Measurements from ENCODE around the gene MYL12B.

The MYL12B gene

GRCh38 chr18:3247240-3248061, 14.5 kb upstream of the MYL12B start, which contains the start of gene MYL12A:
TSS of gene MYL12A (plus strand) at chr18:3247801. CDS start at chr18:3253248, 5,447 bp downstream.
- TF ChIP-seq TAF1 (IDR thresholded peaks at IDR 0.05; ENCODE audit: borderline replicate concordance, insufficient read depth, low read length) = peak; percentile 96
- TF ChIP-seq SIN3A (IDR thresholded peaks at IDR 0.05; ENCODE audit: borderline replicate concordance, insufficient read depth, low read length) = 0 out of 2 replicates have a peak, but pooled peaks have one; percentile 47
- TF ChIP-seq REST (IDR thresholded peaks at IDR 0.05; ENCODE audit: insufficient read depth in 1 of 2, low read depth in 2 of 2, low read length in 2 of 2) = no peak
- TF ChIP-seq POLR2AphosphoS5 (IDR thresholded peaks at IDR 0.05; ENCODE audit: low read depth, low read length) = peak; percentile 94; the same call in 1 of the 2 replicates

- TF ChIP-seq POLR2AphosphoS5 (IDR thresholded peaks at IDR 0.05; ENCODE audit: low read depth, low read length) (no peak), REST (IDR thresholded peaks at IDR 0.05; ENCODE audit: insufficient read depth in 1 of 2, low read depth in 2 of 2, low read length in 2 of 2) (no peak), TAF1 (IDR thresholded peaks at IDR 0.05; ENCODE audit: borderline replicate concordance, insufficient read depth, low read length) (no peak)
These were observed 13.8 kb upstream of the MYL12B start for GRCh38 chr18:3248062-3248657.

GRCh38 chr18:3248658-3249359, 13.1 kb upstream of the MYL12B start:
- TF ChIP-seq SIN3A (IDR thresholded peaks at IDR 0.05; ENCODE audit: borderline replicate concordance, insufficient read depth, low read length) (no peak; the same call in 1 of the 2 replicates), POLR2AphosphoS5 (IDR thresholded peaks at IDR 0.05; ENCODE audit: low read depth, low read length) (no peak), REST (IDR thresholded peaks at IDR 0.05; ENCODE audit: insufficient read depth in 1 of 2, low read depth in 2 of 2, low read length in 2 of 2) (no peak), FOXP2 (optimal IDR thresholded peaks at IDR 0.05; ENCODE audit: borderline replicate concordance, extremely low read depth, extremely low read length, insufficient read depth) (no peak), TAF1 (IDR thresholded peaks at IDR 0.05; ENCODE audit: borderline replicate concordance, insufficient read depth, low read length) (no peak)

- TF ChIP-seq TAF1 (IDR thresholded peaks at IDR 0.05; ENCODE audit: borderline replicate concordance, insufficient read depth, low read length) = no peak
- no peak for TF ChIP-seq REST (IDR thresholded peaks at IDR 0.05; ENCODE audit: insufficient read depth in 1 of 2, low read depth in 2 of 2, low read length in 2 of 2)
- TF ChIP-seq SIN3A (IDR thresholded peaks at IDR 0.05; ENCODE audit: borderline replicate concordance, insufficient read depth, low read length) = no peak
- TF ChIP-seq FOXP2 (optimal IDR thresholded peaks at IDR 0.05; ENCODE audit: borderline replicate concordance, extremely low read depth, extremely low read length, insufficient read depth) = no peak
- TF ChIP-seq POLR2AphosphoS5 (IDR thresholded peaks at IDR 0.05; ENCODE audit: low read depth, low read length) = no peak
These were observed 11.5 kb upstream of the MYL12B start for GRCh38 chr18:3250237-3251107.

Measured in PFSK-1 (cell line).